HCT116 (cell line): ENCODE measurements around the gene SDF4. TPM values are rescaled to one million over a fixed set of nuclear protein-coding genes. Genes with fewer than 3 reads are reported as not detected.

ENCODE experiments used
- ATAC-seq: fragments of 200-7000 bp; cut with Tn5 transposase; 2 replicates; pipeline ENCODE4 v1.9.1; 2020; ENCODE audit warnings: mild to moderate bottlenecking, moderate library complexity
- BruUV-seq: library from RNA; stranded (reverse); fragments of 400-500 nt; replicated peaks from 2 replicates; lab custom pipeline; 2021; lab: Mats Ljungman, UMichigan
- CTCF ChIA-PET: fragments of 300-600 bp; sonication (Branson Sonifier 250); formaldehyde crosslinking; loops from one replicate; lab custom pipeline; 2021; ENCODE audit warnings: antibody characterized with exemption; lab: Charles Lee
- POLR2A ChIA-PET: fragments of 300-600, 350-600 bp; sonication (Branson Sonifier 250); formaldehyde crosslinking; loops from one replicate; lab custom pipeline; 2021; ENCODE audit warnings: antibody characterized with exemption; lab: Charles Lee
- RAD21 ChIA-PET, 2 experiments: fragments of 300-600 bp; sonication (Branson Sonifier 250); formaldehyde crosslinking; loops; one replicate each; lab custom pipeline; 2023; ENCODE audit warnings: low total read pairs in 2 of 2; ENCODE audit not compliant: uncharacterized antibody in 2 of 2, unreplicated experiment in 2 of 2, low non-redundant PET in 1 of 2; lab: Charles Lee
- DNase-seq: peaks from one replicate; pipeline ENCODE4 v3.0.0-alpha.2; 2010; ENCODE audit warnings: low read depth, low spot score
- H2AFZ ChIP-seq: fragments of 200-600 bp; shearing (Covaris generic), sonication (generic); 2 replicates; pipeline ENCODE4 v1.6.1; 2017; ENCODE audit warnings: low read depth, mixed run types, mixed read lengths, antibody characterized with exemption, low read length; ENCODE audit not compliant: poor library complexity, severe bottlenecking
- H3K27ac ChIP-seq: 2 replicates; pipeline ENCODE4 v1.5.1; 2012; ENCODE audit warnings: low read depth, low read length
- H3K27me3 ChIP-seq: fragments of 200-600 bp; sonication (generic); 2 replicates; pipeline ENCODE4 v1.6.1; 2016; ENCODE audit warnings: mixed run types, low read length, mixed read lengths; ENCODE audit not compliant: insufficient read depth
- H3K36me3 ChIP-seq, 2 experiments: fragments of 200-500 bp in 1 of 2; fragments of 200-600 bp in 1 of 2; sonication (Bioruptor generic) in 1 of 2; sonication (generic) in 1 of 2; 2 replicates each; pipeline versions ENCODE4 v1.5.1 to v1.6.1; 2014 to 2016; ENCODE audit warnings: low read length in 2 of 2, inconsistent platforms in 1 of 2, mixed read lengths in 1 of 2, mixed run types in 1 of 2; ENCODE audit not compliant: insufficient read depth in 2 of 2, control insufficient read depth in 1 of 2
- H3K4me1 ChIP-seq, 2 experiments: fragments of 200-600 bp in 1 of 2; sonication (generic) in 1 of 2; 2 replicates each; pipeline versions ENCODE4 v1.5.1 to v1.6.1; 2012 to 2017; ENCODE audit warnings: low read length in 2 of 2, inconsistent platforms in 1 of 2, mild to moderate bottlenecking in 1 of 2, mixed read lengths in 1 of 2, mixed run types in 1 of 2, moderate library complexity in 1 of 2; ENCODE audit not compliant: insufficient read depth in 2 of 2, control insufficient read depth in 1 of 2
- H3K4me2 ChIP-seq: fragments of 200-600 bp; sonication (generic); 2 replicates; pipeline ENCODE4 v1.6.1; 2017; ENCODE audit warnings: mixed run types, low read length, mixed read lengths
- H3K4me3 ChIP-seq, 2 experiments: fragments of 200-600 bp in 1 of 2; sonication (generic) in 1 of 2; replicated peaks in 1 of 2; 2 replicates each; pipeline ENCODE4 v1.5.1; 2011 to 2016; ENCODE audit warnings: low read length in 2 of 2, control low read depth in 1 of 2, low read depth in 1 of 2, mild to moderate bottlenecking in 1 of 2, mixed read lengths in 1 of 2, mixed run types in 1 of 2
- H3K79me2 ChIP-seq: fragments of 200-600 bp; sonication (generic); 2 replicates; pipeline ENCODE4 v1.6.1; 2017; ENCODE audit warnings: mild to moderate bottlenecking, mixed run types, low read length, moderate library complexity, mixed read lengths; ENCODE audit not compliant: insufficient read depth
- H3K9ac ChIP-seq: fragments of 200-600 bp; sonication (generic); 2 replicates; pipeline ENCODE4 v1.6.1; 2016; ENCODE audit warnings: low read length, mixed read lengths
- H3K9me2 ChIP-seq: fragments of 200-600 bp; sonication (generic), shearing (Covaris generic); 2 replicates; pipeline ENCODE4 v1.6.1; 2017; ENCODE audit warnings: mixed run types, mild to moderate bottlenecking, moderate library complexity; ENCODE audit not compliant: insufficient read depth
- H3K9me3 ChIP-seq, 2 experiments: fragments of 200-500 bp in 1 of 2; fragments of 200-600 bp in 1 of 2; sonication (Bioruptor generic) in 1 of 2; sonication (generic) in 1 of 2; 2 replicates each; pipeline ENCODE4 v1.6.1; 2014 to 2017; ENCODE audit warnings: low read length in 2 of 2, mixed read lengths in 2 of 2, inconsistent platforms in 1 of 2, low read depth in 1 of 2, mild to moderate bottlenecking in 1 of 2, mixed run types in 1 of 2, moderate library complexity in 1 of 2; ENCODE audit not compliant: control insufficient read depth in 1 of 2, insufficient read depth in 1 of 2
- H4K20me1 ChIP-seq: fragments of 200-600 bp; sonication (generic), shearing (Covaris generic); 2 replicates; pipeline ENCODE4 v1.6.1; 2017; ENCODE audit warnings: mixed run types, mild to moderate bottlenecking, moderate library complexity; ENCODE audit not compliant: insufficient read depth
- CBX3 ChIP-seq: IDR thresholded peaks from 2 replicates; pipeline ENCODE4 v1.6.1; 2012; ENCODE audit warnings: low read depth
- CEBPB ChIP-seq: IDR thresholded peaks from 2 replicates; pipeline ENCODE4 v1.6.1; 2012; ENCODE audit warnings: low read depth
- EGR1 ChIP-seq: IDR thresholded peaks from 2 replicates; pipeline ENCODE4 v1.6.1; 2012; ENCODE audit warnings: low read depth
- EZH2 ChIP-seq: fragments of 200-600 bp; sonication (generic); IDR thresholded peaks from 2 replicates; pipeline ENCODE4 v1.6.1; 2017; ENCODE audit warnings: antibody characterized with exemption, mixed run types
- FOSL1 ChIP-seq: IDR thresholded peaks from 2 replicates; pipeline ENCODE4 v1.6.1; 2012; ENCODE audit warnings: low read depth
- JUND ChIP-seq: IDR thresholded peaks from 2 replicates; pipeline ENCODE4 v1.6.1; 2012
- POLR2AphosphoS5 ChIP-seq: IDR thresholded peaks from 2 replicates; pipeline ENCODE4 v1.6.1; 2011; ENCODE audit warnings: mild to moderate bottlenecking, low read depth, low read length, moderate library complexity
- RAD21 ChIP-seq: IDR thresholded peaks from 2 replicates; pipeline ENCODE4 v1.6.1; 2012; ENCODE audit warnings: low read depth, mild to moderate bottlenecking
- SP1 ChIP-seq: IDR thresholded peaks from 2 replicates; pipeline ENCODE4 v1.6.1; 2012; ENCODE audit warnings: low read depth
- TCF7L2 ChIP-seq: IDR thresholded peaks from 2 replicates; pipeline ENCODE4 v1.7.0; 2011; ENCODE audit warnings: borderline replicate concordance, inconsistent platforms; ENCODE audit not compliant: insufficient read depth, insufficient read length; ENCODE audit errors: extremely low read depth
- YY1 ChIP-seq: IDR thresholded peaks from 2 replicates; pipeline ENCODE4 v1.6.1; 2011; ENCODE audit warnings: low read length, low read depth, moderate library complexity, mild to moderate bottlenecking; ENCODE audit not compliant: insufficient replicate concordance; ENCODE audit errors: extremely low read depth
- ZNF274 ChIP-seq: fragments of 200-500 bp; sonication (Bioruptor generic); IDR thresholded peaks from 2 replicates; pipeline ENCODE4 v1.6.1; 2014; ENCODE audit warnings: mild to moderate bottlenecking, low read depth, low read length, inconsistent platforms
- intact Hi-C: fragments of 100-400 bp; cut with micrococcal nuclease; formaldehyde crosslinking; loops from 2 replicates; pipeline ENCODE4 v1.10.0; 2022
- total RNA-seq: library from RNA; stranded (reverse); gene quantifications from one replicate; pipeline ENCODE4 v1.2.1, GENCODE V29; 2021; ENCODE audit not compliant: unreplicated experiment
- TF ChIP-seq, protein P1 (sequence below): IDR thresholded peaks from 2 replicates; pipeline ENCODE4 v1.6.1; 2011; ENCODE audit warnings: mild to moderate bottlenecking, low read length, moderate library complexity; ENCODE audit not compliant: insufficient replicate concordance; ENCODE audit errors: extremely low read depth
- TF ChIP-seq, protein P2 (sequence below), 3 experiments: fragments of 200-600 bp in 1 of 3; sonication (generic) in 1 of 3; IDR thresholded peaks in 2 of 3; conservative IDR thresholded peaks in 1 of 3; 2 replicates each; pipeline ENCODE4 v1.5.1; 2012 to 2017; ENCODE audit warnings: low read depth in 2 of 3, low read length in 2 of 3, antibody characterized with exemption in 1 of 3, borderline replicate concordance in 1 of 3, control low read depth in 1 of 3, mild to moderate bottlenecking in 1 of 3, mixed read lengths in 1 of 3, mixed run types in 1 of 3, moderate library complexity in 1 of 3; ENCODE audit not compliant: insufficient read depth in 1 of 3
- TF ChIP-seq, protein P3 (sequence below): IDR thresholded peaks from 2 replicates; pipeline ENCODE4 v1.6.1; 2012; ENCODE audit warnings: low read depth
- TF ChIP-seq, protein P4 (sequence below): IDR thresholded peaks from 2 replicates; pipeline ENCODE4 v1.6.1; 2012

Gene SDF4
- total RNA-seq, 1 experiment from 2014 or later, result 133 TPM

DNA sequence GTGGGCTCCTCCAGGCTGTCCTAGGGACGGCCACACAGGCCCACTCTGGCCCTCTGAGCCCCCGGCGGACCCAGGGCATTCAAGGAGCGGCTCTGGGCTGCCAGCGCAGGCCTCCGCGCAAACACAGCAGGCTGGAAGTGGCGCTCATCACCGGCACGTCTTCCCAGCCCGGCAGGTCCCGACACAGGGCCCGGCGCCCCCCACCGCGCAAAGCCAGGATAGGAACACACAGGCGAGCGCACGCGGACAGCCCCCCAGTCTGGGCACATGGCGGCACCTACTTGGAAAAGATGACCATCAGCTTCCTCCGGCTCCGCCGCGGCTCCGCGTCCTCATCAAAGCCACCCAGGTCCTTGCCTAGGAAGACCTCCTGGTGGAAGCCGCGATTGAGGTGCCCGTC lies 3.6 kb downstream of the SDF4 start:
- DNase-seq, result no peak
- Histone ChIP-seq H4K20me1 (no peaks in the 10 kb centered on the region), H2AFZ (no peak overlapping the region), H3K4me2 (no peak overlapping the region), H3K36me3 (peaks cover 13 to 24% of the 10 kb centered on the region in 2 experiments), H3K4me3 (no peak overlapping the region), H3K79me2 (peaks cover 83% of the 10 kb centered on the region), H3K27me3 (no peaks in the 10 kb centered on the region), H3K4me1 (peaks cover 3 to 19% of the 10 kb centered on the region in 2 experiments; a peak in 1 of 4 replicates), H3K9me3 (no peaks in the 10 kb centered on the region), H3K9me2 (no peaks in the 10 kb centered on the region), H3K27ac (peak overlapping the region; percentile 26; the same call in 1 of the 2 replicates), H3K9ac (no peak overlapping the region)
- intact Hi-C loops, result no loop called here
- no TSS peak for BruUV-seq
- TF ChIP-seq, protein P1, sequence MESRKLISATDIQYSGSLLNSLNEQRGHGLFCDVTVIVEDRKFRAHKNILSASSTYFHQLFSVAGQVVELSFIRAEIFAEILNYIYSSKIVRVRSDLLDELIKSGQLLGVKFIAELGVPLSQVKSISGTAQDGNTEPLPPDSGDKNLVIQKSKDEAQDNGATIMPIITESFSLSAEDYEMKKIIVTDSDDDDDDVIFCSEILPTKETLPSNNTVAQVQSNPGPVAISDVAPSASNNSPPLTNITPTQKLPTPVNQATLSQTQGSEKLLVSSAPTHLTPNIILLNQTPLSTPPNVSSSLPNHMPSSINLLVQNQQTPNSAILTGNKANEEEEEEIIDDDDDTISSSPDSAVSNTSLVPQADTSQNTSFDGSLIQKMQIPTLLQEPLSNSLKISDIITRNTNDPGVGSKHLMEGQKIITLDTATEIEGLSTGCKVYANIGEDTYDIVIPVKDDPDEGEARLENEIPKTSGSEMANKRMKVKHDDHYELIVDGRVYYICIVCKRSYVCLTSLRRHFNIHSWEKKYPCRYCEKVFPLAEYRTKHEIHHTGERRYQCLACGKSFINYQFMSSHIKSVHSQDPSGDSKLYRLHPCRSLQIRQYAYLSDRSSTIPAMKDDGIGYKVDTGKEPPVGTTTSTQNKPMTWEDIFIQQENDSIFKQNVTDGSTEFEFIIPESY, result no peak
- TF ChIP-seq CBX3 (no peak), EZH2 (no peak), ZNF274 (no peak), YY1 (no peak), CEBPB (no peak), JUND (no peak), FOSL1 (no peak), TCF7L2 (no peak), EGR1 (no peak), POLR2AphosphoS5 (no peak), SP1 (no peak), RAD21 (no peak)
- TF ChIP-seq, protein P2, sequence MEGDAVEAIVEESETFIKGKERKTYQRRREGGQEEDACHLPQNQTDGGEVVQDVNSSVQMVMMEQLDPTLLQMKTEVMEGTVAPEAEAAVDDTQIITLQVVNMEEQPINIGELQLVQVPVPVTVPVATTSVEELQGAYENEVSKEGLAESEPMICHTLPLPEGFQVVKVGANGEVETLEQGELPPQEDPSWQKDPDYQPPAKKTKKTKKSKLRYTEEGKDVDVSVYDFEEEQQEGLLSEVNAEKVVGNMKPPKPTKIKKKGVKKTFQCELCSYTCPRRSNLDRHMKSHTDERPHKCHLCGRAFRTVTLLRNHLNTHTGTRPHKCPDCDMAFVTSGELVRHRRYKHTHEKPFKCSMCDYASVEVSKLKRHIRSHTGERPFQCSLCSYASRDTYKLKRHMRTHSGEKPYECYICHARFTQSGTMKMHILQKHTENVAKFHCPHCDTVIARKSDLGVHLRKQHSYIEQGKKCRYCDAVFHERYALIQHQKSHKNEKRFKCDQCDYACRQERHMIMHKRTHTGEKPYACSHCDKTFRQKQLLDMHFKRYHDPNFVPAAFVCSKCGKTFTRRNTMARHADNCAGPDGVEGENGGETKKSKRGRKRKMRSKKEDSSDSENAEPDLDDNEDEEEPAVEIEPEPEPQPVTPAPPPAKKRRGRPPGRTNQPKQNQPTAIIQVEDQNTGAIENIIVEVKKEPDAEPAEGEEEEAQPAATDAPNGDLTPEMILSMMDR (IDR thresholded peaks at IDR 0.05 in 2 of 3, conservative IDR thresholded peaks at IDR 0.05 in 1 of 3; ENCODE audit: borderline replicate concordance in 1 of 3, insufficient read depth in 1 of 3, low read depth in 2 of 3, low read length in 2 of 3), result no peak
- TF ChIP-seq, protein P3, sequence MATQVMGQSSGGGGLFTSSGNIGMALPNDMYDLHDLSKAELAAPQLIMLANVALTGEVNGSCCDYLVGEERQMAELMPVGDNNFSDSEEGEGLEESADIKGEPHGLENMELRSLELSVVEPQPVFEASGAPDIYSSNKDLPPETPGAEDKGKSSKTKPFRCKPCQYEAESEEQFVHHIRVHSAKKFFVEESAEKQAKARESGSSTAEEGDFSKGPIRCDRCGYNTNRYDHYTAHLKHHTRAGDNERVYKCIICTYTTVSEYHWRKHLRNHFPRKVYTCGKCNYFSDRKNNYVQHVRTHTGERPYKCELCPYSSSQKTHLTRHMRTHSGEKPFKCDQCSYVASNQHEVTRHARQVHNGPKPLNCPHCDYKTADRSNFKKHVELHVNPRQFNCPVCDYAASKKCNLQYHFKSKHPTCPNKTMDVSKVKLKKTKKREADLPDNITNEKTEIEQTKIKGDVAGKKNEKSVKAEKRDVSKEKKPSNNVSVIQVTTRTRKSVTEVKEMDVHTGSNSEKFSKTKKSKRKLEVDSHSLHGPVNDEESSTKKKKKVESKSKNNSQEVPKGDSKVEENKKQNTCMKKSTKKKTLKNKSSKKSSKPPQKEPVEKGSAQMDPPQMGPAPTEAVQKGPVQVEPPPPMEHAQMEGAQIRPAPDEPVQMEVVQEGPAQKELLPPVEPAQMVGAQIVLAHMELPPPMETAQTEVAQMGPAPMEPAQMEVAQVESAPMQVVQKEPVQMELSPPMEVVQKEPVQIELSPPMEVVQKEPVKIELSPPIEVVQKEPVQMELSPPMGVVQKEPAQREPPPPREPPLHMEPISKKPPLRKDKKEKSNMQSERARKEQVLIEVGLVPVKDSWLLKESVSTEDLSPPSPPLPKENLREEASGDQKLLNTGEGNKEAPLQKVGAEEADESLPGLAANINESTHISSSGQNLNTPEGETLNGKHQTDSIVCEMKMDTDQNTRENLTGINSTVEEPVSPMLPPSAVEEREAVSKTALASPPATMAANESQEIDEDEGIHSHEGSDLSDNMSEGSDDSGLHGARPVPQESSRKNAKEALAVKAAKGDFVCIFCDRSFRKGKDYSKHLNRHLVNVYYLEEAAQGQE, result no peak
- TF ChIP-seq, protein P4, sequence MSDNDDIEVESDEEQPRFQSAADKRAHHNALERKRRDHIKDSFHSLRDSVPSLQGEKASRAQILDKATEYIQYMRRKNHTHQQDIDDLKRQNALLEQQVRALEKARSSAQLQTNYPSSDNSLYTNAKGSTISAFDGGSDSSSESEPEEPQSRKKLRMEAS, result no peak
- RAD21 ChIA-PET, result interaction anchor here in 1 of 2 experiments (0.6 kb wide), 1 partner anchor 20 kb away, joined by 4 read pairs; no protein-coding TSS in a partner anchor
- no peak for ATAC-seq
- CTCF ChIA-PET, result no interaction called here
- POLR2A ChIA-PET, result no interaction called here
